Neural progenitor cell (in vitro differentiated cells): Measurements from ENCODE around the gene RNF32.

Experiments
- CTCF ChIP-seq: fragments of 200-600 bp; sonication (generic); IDR thresholded peaks from 2 replicates; pipeline ENCODE4 v1.5.1; 2017; ENCODE audit warnings: antibody characterized with exemption, mild to moderate bottlenecking
- EZH2 ChIP-seq: fragments of 200-600 bp; sonication (generic); IDR thresholded peaks from 2 replicates; pipeline ENCODE4 v1.6.1; 2017; ENCODE audit warnings: antibody characterized with exemption, mild to moderate bottlenecking, moderate library complexity

- TF ChIP-seq CTCF: no peak
- no peak for TF ChIP-seq EZH2
These were observed 16.0 kb downstream of the RNF32 start for GRCh38 chr7:156656598-156656997.
